ENCODE measurements around the gene INKA2. TPM values are rescaled to one million over a fixed set of nuclear protein-coding genes. Genes with fewer than 3 reads are reported as not detected.

The INKA2 gene
- 1.1 TPM in 2 replicates for total RNA-seq (2014; rRNA removed; shearing (Covaris generic); ENCODE audit: low replicate concordance)

DNA sequence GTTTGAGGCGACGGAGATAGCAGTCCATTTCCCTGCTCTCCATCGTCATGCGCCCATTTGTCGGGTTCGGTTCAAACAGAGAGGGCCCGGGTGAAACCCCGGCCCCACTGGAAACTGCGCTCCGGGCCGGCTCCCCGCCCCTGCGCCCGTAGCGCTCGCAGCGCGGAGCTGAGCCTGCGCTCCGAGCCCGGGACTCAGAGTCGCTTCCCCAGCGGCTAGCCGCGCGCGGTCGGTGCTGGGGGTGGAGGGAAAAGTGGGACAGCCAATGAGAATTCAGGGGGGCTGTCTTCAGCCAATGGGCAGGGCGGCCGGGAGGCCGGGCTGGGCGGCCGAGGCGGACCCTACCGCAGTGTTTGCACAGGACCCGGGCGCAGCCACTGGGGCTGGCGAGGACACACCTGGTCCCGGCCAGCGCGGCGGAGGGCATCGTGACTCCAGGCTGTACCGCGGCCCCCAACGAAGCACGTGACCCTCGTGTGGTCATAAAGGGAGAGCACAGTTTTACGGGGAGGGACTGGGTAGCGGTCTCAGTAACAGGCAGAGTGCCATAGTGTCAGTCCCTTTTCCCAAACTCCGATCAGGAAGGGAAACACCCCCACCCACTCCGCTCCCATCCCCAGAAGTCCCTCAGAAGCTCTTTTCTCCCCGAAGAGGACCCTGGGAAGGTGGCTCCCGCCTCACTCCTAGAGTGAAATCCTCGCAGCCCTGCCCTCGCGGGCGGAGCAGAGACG lies at the start of gene INKA2:
TSS of gene INKA2 (minus strand) at position 202 of the 731 bp plus-strand sequence. CDS start at position 49, 153 bp downstream.
- Histone ChIP-seq H3K4me3 (peak within 1 kb of the TSS; percentile 56), H3K9me3 (no peaks in the 10 kb centered on the region), H3K36me3 (no peaks in the 10 kb centered on the region), H3K27me3 (peaks cover 9% of the 10 kb centered on the region)
- peak; percentile 89 for DNase-seq

DNA sequence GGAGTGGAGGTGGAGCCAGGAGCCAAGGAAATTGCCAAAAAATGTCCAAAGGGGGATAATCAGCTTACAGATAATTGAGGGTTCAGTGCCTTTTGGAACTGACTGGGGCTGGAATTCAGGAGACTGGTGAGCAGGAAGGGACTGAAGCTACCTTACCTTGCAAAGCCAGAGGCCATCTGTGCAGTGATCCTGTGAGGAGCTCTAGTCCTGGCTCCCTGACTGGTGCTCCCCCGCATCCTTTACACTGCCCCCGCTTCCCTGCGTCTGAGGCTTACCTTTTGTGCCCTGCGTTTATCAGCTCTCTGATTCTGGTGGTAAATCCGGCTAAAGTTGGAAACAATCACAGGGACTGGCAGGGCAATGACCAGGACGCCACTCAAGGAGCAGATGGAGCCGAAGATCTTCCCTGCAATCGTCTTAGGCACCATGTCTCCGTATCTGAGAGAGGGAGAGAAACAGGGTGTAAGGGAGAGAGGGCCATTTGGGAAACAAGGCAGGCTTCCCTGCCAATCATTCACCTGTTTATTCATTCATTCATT lies 47.5 kb upstream of the INKA2 start:
- H3K36me3 ChIP-seq, result no peaks in the 10 kb centered on the region
- no peak for DNase-seq
- no peaks in the 10 kb centered on the region for H3K9me3 ChIP-seq
- H3K27me3 ChIP-seq, result peaks cover 21% of the 10 kb centered on the region
- H3K4me3 ChIP-seq, result no peak overlapping the region

DNA sequence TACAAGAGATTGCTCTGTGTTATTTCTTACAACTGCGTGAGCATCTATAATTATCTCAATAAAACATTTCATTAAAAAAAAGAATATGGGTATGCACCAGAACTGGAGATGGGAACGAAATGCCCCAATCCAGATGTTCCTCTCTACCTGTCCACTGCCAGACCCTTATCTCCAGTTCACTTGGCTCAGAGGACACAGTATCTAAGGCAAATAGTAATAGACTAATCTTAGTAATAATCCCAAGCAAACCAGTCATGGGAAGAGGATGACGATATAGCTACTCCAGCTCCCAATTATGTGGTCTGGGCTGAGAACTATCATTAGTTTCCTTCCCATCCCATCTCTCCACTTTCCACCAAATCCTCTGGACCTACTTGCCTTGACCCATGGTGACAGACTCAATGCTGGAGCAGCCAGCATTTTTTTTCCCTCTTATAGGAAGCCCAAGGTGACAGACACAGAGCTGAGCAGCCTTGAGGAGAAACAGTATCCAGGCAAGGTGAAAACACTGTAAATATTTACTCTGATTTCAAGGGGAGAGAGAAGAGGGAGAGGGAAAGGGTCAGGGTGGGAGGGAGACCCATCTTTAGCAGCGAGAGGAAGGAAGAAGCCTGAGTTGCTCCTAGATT lies 45.2 kb upstream of the INKA2 start:
- no peak overlapping the region for H3K4me3 ChIP-seq
- no peaks in the 10 kb centered on the region for H3K9me3 ChIP-seq
- DNase-seq, result no peak
- peaks cover 6% of the 10 kb centered on the region; the same call in 1 of the 2 replicates for H3K27me3 ChIP-seq
- no peaks in the 10 kb centered on the region for H3K36me3 ChIP-seq

DNA sequence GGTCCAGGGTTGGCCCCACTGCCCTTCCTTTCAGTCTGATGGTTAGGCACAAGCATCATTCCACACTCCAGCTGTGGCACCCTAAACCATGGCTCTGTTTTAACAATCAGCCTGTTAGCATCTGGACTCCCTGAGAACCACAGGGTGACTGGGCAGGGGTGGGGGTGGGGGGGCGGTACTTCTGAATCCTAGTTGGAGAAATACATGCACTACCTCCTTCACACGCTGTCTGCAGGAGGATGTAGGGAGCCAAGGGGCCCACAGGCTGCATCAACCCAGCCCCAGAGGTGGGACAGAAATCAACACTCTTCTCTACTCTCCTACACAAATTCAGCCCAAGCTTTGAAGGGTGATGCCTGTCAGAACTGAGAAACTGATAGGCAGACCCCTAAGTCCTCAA lies 40.4 kb upstream of the INKA2 start:
- no peak for DNase-seq
- Histone ChIP-seq H3K9me3 (no peaks in the 10 kb centered on the region), H3K4me3 (no peak overlapping the region), H3K36me3 (no peaks in the 10 kb centered on the region), H3K27me3 (no peaks in the 10 kb centered on the region)

DNA sequence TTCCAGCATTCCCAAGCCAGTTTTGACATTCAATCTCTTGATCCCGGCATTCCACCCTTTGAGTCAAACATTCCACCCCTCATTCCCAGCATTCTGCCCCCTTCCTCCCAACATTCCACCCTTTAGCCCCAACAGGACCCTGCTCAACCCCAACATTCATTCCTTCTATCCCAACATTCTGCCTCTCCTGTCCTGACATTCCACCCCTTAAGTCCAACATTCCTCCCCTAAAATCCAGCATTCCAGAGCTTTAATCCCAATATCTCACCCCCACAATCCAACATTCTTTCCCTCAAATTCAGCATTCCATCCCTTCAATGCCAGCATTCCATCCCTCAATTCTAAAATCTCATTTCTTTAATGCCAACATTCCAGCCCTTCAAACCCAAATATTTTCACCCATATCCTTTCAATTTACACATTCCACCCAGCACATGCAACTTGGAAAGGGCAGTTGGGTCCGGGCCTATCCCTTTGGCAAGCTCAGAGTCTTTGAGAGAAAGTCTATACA lies 39.4 kb upstream of the INKA2 start:
- H3K4me3 ChIP-seq, result no peak overlapping the region
- H3K27me3 ChIP-seq, result no peaks in the 10 kb centered on the region
- no peaks in the 10 kb centered on the region for H3K9me3 ChIP-seq
- peak; percentile 58 for DNase-seq
- H3K36me3 ChIP-seq, result no peaks in the 10 kb centered on the region

DNA sequence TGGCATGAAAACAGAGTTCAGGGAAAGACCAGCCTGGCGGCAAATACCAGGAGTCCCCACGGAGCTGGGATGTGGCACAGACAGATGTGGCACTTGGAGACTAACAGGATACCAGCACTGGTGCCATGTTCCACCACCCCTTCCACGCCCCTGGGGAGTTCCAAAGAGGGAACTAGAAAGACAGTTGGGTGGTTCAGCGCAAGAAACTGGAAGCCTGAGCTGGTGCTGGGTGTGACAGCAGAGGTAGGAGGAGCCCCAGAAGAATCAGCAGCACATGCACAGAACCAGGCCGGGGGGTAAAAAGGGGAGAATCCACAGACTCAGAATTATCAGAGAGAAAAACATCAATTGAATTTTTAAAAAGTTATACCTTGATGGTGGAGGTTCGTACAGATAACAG lies 38.9 kb upstream of the INKA2 start:
- Histone ChIP-seq H3K4me3 (no peak overlapping the region), H3K9me3 (no peaks in the 10 kb centered on the region), H3K27me3 (no peaks in the 10 kb centered on the region), H3K36me3 (no peaks in the 10 kb centered on the region)
- DNase-seq, result no peak

DNA sequence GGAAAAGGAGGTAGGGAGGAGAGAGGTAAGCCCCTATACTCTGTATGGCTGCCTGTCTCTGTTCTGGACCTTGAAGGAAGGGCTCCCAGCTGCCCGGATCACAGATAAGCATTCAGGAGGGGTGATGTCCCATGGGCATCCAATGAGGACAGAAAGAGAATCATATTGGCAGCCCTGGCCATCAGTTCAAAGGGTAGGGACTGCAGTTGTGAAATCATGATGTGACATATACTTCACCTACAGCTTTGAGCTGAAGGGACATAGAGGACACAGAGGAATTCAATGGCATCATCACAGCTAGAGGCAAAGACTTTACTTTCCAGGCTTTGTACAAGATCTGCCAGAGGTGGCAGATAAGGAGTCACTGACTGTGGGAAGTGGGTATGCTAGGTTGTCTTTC lies 38.1 kb upstream of the INKA2 start:
- Histone ChIP-seq H3K36me3 (no peaks in the 10 kb centered on the region), H3K9me3 (no peaks in the 10 kb centered on the region), H3K4me3 (no peak overlapping the region), H3K27me3 (no peaks in the 10 kb centered on the region)
- DNase-seq, result no peak

DNA sequence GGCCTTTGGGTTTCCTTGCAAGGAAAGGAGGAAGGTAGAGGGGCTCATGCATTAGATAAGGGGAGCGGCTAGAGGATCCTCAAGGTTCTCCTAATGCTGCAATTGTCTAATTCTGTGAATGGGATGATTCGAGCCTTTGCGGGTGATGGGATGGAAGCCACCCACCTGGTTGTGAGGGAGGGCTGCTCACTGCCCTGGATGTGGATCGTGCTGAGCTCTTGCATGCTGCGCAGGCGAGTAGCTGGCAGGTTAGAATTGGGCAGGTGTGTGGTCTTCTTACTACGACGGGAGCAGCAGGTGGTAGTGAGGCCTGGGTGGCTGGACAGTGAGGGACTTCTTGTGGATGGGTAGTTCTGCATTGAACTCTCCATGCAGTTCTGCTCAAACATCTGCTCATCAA lies 37.7 kb upstream of the INKA2 start:
- Histone ChIP-seq H3K27me3 (no peaks in the 10 kb centered on the region), H3K4me3 (no peak overlapping the region), H3K9me3 (no peaks in the 10 kb centered on the region), H3K36me3 (no peaks in the 10 kb centered on the region)
- DNase-seq, result no peak

DNA sequence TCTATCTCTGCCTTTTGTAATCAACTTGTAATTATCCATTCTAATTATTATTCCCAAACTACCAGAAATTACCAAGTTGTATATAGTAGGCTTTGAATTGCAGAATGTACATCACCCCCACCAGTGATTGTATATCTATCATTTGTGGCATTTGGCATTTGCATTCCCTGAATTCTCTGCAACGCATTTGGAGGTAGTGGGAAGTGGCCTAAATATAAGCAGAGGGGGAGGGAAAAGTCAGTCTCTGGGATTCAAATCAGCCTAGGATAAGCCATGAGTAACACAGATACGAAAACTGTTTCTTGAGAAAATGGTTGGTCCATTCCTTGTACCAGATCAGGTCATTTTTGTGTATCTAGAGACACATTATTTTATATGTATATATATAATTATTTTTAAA lies 37.2 kb upstream of the INKA2 start:
- Histone ChIP-seq H3K27me3 (no peaks in the 10 kb centered on the region), H3K36me3 (no peaks in the 10 kb centered on the region), H3K4me3 (no peak overlapping the region), H3K9me3 (no peaks in the 10 kb centered on the region)
- no peak for DNase-seq

DNA sequence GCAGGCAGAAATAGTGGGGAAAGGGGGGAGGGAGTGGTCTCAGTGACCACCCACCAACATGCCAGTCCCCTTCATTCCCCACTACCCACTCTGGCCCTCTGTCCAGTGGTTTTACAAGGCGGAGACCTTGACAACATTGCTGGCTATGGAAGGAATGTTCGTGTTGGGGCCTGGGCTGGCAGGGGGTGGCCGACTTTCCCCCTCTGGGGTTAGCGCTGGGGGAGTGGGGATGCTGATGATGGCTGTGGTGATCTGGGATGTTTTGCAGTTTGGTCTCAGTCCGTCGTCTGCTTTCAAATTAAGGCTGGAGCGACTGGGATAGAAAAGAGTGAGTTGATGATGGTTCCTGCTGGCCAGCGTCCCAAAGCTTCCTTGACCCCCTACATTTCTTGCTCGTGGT lies 36.8 kb upstream of the INKA2 start:
- no peaks in the 10 kb centered on the region for H3K27me3 ChIP-seq
- H3K4me3 ChIP-seq, result no peak overlapping the region
- no peaks in the 10 kb centered on the region for H3K36me3 ChIP-seq
- H3K9me3 ChIP-seq, result no peaks in the 10 kb centered on the region
- no peak for DNase-seq

DNA sequence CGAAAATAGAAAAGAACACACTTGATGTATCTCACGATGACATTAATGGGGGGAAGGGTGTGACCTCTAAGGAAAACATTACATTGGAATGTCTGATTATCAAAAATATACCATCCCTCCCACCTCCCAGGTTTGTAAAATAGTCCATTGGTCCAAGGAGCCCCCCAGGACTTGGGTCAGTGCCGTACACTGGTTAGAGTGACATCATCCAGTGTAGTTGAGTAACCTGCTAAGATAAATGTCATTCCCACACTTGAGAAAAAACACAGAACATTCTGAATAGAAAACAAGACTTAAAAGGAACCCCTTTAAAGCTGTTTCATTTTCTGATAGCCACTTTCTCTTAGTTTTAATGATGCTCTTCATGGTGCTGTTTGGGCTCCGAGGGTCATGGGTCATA lies 31.7 kb upstream of the INKA2 start:
- Histone ChIP-seq H3K9me3 (no peaks in the 10 kb centered on the region), H3K4me3 (no peak overlapping the region), H3K36me3 (peaks cover 37% of the 10 kb centered on the region), H3K27me3 (no peaks in the 10 kb centered on the region)
- DNase-seq, result no peak

DNA sequence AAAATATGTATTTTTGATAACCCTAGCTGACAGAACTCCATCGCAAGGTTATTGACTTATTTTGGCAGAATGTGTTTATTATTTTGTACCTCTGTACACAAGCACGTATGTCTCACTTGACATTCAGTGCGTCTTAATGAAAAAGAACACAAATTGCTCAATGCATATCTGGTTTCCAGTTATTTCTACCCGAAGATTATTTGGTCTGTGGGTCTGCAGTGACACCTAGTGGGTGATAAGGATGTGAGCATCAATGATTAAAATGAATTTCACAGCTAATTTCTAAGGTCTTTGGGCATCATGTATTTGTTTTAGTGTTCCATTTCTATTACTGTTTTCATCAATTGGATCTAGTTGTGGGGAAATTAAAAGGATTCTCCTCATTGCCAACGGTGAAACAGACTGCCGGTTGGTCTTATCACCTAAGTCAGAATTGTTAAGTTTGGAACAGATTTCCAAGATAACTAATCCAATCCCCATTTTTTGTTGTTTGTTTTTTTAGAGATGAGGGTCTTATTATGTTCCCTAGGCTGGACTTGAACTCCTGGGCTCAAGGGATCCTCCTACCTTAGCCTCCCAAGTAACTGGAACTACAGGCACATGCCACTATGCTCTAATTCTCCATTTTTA lies 30.4 kb upstream of the INKA2 start:
- peaks cover 49% of the 10 kb centered on the region for H3K36me3 ChIP-seq
- no peaks in the 10 kb centered on the region for H3K9me3 ChIP-seq
- DNase-seq, result peak; percentile 13
- no peaks in the 10 kb centered on the region for H3K27me3 ChIP-seq
- no peak overlapping the region for H3K4me3 ChIP-seq

DNA sequence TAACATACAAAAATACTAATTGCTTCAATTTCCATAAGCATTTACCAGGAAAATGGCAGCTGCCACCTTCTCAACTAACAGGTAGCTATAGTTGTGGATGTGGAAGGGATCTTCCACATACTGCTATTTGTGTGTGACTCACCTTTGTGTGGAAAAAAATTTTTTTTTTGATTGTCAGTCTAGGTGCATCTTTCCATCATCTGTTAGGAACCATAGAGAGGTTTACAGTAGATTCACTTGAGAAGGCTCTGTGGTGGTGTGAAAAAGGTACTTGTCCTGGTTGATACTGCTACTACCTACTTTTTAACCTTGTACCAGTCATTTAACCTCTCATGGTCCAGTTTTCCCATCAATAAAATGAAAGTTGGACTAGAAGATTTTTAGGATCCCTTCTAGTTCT lies 29.4 kb upstream of the INKA2 start:
- H3K36me3 ChIP-seq, result peaks cover 60% of the 10 kb centered on the region

DNA sequence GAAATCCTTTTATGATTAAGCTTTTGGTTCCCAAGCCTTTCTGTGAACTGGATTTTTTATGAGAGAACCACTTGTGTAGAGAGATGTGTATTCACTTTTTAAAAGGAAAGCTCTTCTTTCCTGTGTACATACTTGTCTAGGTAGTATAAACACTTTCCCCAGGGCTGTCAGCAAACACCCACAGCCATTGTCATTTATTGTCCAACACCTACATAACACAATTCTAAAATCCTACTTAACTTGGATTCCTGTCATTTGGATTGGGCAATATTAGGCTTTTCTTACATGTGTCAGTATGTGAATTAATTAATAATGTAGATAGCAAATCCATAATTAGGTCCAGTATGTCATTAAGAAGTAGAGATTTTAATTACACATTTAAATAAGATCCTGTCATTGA lies 28.8 kb upstream of the INKA2 start:
- Histone ChIP-seq H3K4me3 (no peak overlapping the region), H3K27me3 (no peaks in the 10 kb centered on the region), H3K36me3 (peaks cover 64% of the 10 kb centered on the region), H3K9me3 (no peaks in the 10 kb centered on the region)
- no peak for DNase-seq

More for the DNA sequence above, 29.4 kb upstream of the INKA2 start:
- no peak overlapping the region for H3K4me3 ChIP-seq
- H3K9me3 ChIP-seq, result no peaks in the 10 kb centered on the region
- H3K27me3 ChIP-seq, result no peaks in the 10 kb centered on the region
- DNase-seq, result no peak

DNA sequence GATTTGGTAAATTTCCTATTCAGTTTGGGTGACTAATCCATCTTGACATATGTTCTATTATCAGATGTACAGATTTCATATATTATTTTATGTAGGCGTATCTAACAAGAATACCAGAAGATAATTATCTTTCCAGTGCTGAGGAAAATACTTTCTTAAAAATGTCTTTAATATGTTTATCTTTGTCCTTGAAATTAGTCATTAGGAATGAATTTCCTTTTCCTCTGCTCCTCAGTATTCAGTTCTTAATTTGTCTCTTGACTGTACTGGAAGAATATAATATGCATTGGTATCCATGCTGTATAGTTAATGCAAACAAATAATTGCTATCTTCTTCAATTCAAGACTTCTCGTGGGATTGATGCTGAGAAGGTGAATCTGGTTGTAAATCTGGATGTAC lies 23.1 kb upstream of the INKA2 start:
- Histone ChIP-seq H3K27me3 (no peaks in the 10 kb centered on the region), H3K36me3 (peaks cover 86% of the 10 kb centered on the region), H3K4me3 (no peak overlapping the region), H3K9me3 (no peaks in the 10 kb centered on the region)
- no peak for DNase-seq

DNA sequence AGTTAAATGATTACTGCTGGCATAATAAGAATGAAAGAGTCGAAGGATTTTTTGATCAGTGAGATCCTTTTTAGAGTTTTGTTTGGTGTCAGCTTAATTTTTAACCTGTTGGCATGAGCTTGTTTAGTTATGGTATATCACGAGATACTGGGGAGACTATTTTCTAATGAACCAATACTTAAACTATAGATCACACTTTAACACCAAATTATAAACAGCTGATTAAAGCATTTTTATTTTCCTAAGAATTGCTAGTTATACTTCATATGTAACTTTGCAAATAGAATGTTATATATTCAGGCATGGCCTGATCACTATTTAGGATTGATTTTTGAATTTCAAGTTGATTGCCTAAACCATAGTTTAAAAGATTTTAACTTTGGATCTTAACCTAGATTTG lies 22.5 kb upstream of the INKA2 start:
- no peak for DNase-seq
- H3K4me3 ChIP-seq, result no peak overlapping the region
- H3K36me3 ChIP-seq, result peaks cover 85% of the 10 kb centered on the region
- H3K9me3 ChIP-seq, result no peaks in the 10 kb centered on the region
- H3K27me3 ChIP-seq, result no peaks in the 10 kb centered on the region

DNA sequence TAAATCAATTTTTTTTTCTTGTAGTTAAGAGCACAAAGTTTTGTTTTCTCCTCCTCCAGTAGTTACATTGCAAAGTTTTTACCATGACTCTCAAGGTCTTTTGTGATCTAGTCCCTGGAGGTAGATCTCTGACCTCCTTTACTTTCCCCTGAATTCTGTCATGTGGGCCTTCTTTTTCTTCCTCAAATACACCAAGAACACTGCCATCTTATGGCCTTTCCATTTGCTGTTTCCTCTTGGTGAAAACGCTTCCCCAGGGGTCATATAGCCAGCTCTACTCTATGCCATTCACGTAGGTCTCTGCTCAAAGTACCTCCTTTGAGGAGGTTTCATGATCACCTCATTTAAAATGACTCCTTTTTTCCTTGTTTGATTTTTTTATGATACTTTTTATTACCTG lies 19.2 kb upstream of the INKA2 start:
- no peak for DNase-seq
- Histone ChIP-seq H3K4me3 (no peak overlapping the region), H3K9me3 (no peaks in the 10 kb centered on the region), H3K36me3 (peaks cover 54% of the 10 kb centered on the region), H3K27me3 (no peaks in the 10 kb centered on the region)

Measured in MG63 (cell line).